Body of pancreas (tissue), 4 donors: ENCODE measurements around the gene IFRD2. TPM values are rescaled to one million over a fixed set of nuclear protein-coding genes. Genes with fewer than 3 reads are reported as not detected.

Source experiments
- ATAC-seq: fragments of 150-250 bp; one replicate; pipeline ENCODE4 v1.9.1; 2016
- DNase-seq, 4 donors: peaks; one replicate each; pipeline ENCODE4 v3.0.0-alpha.2; 2019
- H3K27ac ChIP-seq, 4 donors: fragments of 200-600 bp; sonication (generic); 1 replicate in 3 of 4; 2 replicates in 1 of 4; pipeline versions ENCODE4 v1.5.1 to v1.6.1; 2016 to 2019; ENCODE audit warnings: mild to moderate bottlenecking in 1 of 4, mixed read lengths in 1 of 4, moderate library complexity in 1 of 4
- H3K27me3 ChIP-seq, 2 donors: fragments of 200-600 bp; sonication (generic); one replicate each; pipeline ENCODE4 v1.6.0; 2016; ENCODE audit warnings: mild to moderate bottlenecking in 1 of 2
- H3K36me3 ChIP-seq, 2 donors: fragments of 200-600 bp; sonication (generic); replicated peaks in 1 of 2; 2 replicates each; pipeline ENCODE4 v1.5.1; 2016; ENCODE audit warnings: low read depth in 2 of 2; ENCODE audit not compliant: insufficient read depth in 1 of 2
- H3K4me1 ChIP-seq: fragments of 200-600 bp; sonication (generic); one replicate; pipeline ENCODE4 v1.6.0; 2016
- H3K4me3 ChIP-seq, 2 donors: fragments of 200-600 bp; sonication (generic); 1 replicate in 1 of 2; 2 replicates in 1 of 2; pipeline ENCODE4 v1.5.1; 2016 to 2019
- H3K9me3 ChIP-seq, 3 donors: fragments of 200-600 bp; sonication (generic); 1 replicate in 2 of 3; 2 replicates in 1 of 3; pipeline ENCODE4 v1.5.1; 2016
- CTCF ChIP-seq, 7 experiments: fragments of 450-650 bp in 4 of 7; fragments of 200-600 bp in 3 of 7; sonication (generic) in 3 of 7; IDR thresholded peaks; one replicate each; pipeline ENCODE4 v1.5.1; 2016 to 2019; ENCODE audit warnings: antibody characterized with exemption in 7 of 7
- POLR2A ChIP-seq, 3 donors: fragments of 450-650 bp; IDR thresholded peaks; one replicate each; pipeline ENCODE4 v1.6.1; 2016; ENCODE audit warnings: antibody characterized with exemption in 3 of 3, mild to moderate bottlenecking in 2 of 3
- WGBS, 2 donors: methylation state at CpG; one replicate each; pipeline ENCODE4 v1.1.5; 2017; 5-methylcytosine and 5-hydroxymethylcytosine counted together
- intact Hi-C: fragments of 100-400 bp; cut with DNase I; formaldehyde crosslinking; loops from one replicate; pipeline ENCODE4 v1.15.1; 2023
- total RNA-seq, 2 donors: library from RNA; depleted of rRNA; stranded (reverse); fragments of >200 nt; gene quantifications; one replicate each; pipeline ENCODE4 v1.1.0, GENCODE V29; 2016

IFRD2 gene
- total RNA-seq, 2 donors from 2014 or later, result 75.8 to 103 TPM

DNA sequence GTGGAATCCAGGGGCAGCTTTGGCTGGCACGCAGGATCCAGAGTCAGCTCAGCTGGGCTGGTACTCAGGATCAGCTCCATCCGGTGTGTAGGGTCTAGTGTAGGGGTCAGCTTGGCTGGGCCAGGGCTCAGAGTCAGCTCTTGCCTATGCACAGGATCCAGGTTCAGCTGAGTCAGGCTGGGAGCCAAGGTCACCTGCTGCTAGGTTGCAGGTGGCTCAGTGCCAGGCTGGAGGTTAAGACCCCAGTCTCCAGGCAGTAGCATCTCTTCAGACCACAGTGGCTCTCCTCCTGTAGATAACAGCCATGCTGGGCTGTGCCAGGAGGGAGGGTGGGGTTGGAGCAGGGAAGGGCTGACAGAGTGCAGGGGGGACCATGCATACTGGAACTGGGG, 5.2 kb upstream of the IFRD2 start:
- intact Hi-C loops, result no loop called here
- Histone ChIP-seq H3K27ac (peak overlapping the region in 1 of 4 donors; percentile 91), H3K27me3 (no peaks in the 10 kb centered on the region), H3K4me1 (peaks cover 56% of the 10 kb centered on the region), H3K9me3 (no peaks in the 10 kb centered on the region), H3K4me3 (no peak overlapping the region), H3K36me3 (no peaks in the 10 kb centered on the region)
- TF ChIP-seq POLR2A (IDR thresholded peaks at IDR 0.05), result no peak
- TF ChIP-seq CTCF (IDR thresholded peaks at IDR 0.05), result no peak
- WGBS, 2 donors, result 71% methylated on average over 2 of the region's 2 CpGs; no CpG with 5 or more reads in 1 of the 2 donors
- DNase-seq, result peak in 2 of 4 donors; percentile 12 to 45
- no peak for ATAC-seq

DNA sequence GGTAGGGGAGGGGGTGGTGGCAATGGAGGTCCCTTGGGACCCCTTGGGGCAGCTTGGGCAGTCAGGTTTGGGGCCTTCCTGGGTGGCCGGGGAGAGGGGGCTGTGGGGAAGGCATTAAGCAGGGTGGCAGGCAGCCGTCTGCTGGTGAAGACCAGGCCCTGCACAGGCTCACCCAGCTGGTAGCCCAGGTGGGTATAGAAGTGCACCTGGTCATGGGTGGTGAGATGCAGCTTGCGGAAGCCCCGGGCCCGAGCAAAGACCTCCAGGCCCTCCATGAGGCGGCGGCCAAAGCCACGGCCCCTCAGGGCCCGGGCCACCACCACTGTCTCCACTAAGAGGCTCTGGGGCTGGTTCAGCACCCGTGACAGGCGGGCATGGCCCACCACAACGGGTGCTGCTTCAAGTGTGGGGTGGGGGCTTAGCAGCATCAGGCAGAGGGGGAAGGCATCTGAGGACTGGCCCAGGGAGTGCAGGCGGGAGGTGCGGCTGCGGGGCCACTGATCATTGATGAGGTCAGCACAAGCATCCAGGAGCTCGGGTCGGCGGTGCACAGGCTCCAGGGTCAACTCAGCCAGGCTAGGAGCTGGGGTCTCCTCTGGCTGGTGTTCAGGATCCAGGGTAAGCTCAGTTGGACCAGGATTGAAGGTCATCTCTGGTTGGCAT, 4.6 kb upstream of the IFRD2 start:
- 90 to 95% methylated on average over 11 of the region's 18 CpGs for WGBS, 2 donors
- intact Hi-C loops, result no loop called here
- Histone ChIP-seq H3K27ac (no peak overlapping the region), H3K36me3 (no peaks in the 10 kb centered on the region), H3K27me3 (no peaks in the 10 kb centered on the region), H3K4me1 (peaks cover 51% of the 10 kb centered on the region), H3K4me3 (no peak overlapping the region), H3K9me3 (no peaks in the 10 kb centered on the region)
- DNase-seq (peak in 1 of 4 donors; percentile 4), ATAC-seq (no peak)
- no peak for TF ChIP-seq POLR2A (IDR thresholded peaks at IDR 0.05)
- TF ChIP-seq CTCF (IDR thresholded peaks at IDR 0.05), result no peak

DNA sequence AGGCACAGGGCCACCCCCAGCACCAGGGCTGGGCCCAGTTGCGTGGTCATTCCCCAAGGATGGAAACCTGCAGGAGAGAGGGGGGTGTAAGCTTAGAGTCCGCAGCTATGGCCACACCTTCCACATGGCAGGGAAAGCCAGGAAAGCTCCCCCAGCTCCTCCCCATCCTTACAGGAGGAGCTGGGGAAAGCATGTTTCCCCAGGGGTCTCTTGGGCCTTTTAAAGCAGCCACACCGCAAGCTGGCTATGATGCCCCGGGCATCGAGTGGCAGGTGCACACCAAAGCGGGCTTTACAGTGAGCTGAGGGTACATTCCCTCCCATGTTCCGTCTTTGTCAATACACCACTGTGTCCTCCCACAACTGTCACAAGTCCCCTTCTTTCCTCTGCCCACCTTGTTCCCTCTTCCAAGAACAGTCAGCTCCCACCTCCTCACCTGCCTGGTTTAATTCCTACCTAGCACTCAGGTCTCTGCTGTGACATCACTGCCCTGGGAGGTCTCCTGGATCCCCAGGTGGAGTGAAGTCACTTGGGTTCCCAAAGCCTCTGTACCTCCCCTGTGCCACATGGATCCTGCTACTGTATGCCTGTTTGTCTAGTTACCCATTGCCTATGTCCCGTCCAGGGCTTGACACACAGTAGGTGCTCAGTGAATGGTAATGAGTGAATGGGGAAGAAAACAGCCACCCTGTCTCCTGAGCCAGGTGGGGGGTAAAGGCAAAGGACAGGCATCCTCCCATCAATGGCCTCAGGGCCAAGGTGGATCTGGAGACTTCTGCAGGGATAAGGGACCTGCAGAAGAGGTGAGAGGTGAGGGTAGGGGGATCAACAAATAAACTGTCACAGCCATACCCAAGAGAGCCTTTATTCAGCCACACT, 3.6 kb upstream of the IFRD2 start:
- Histone ChIP-seq H3K4me1 (peaks cover 53% of the 10 kb centered on the region), H3K27ac (no peak overlapping the region), H3K36me3 (no peaks in the 10 kb centered on the region), H3K27me3 (no peaks in the 10 kb centered on the region), H3K4me3 (no peak overlapping the region), H3K9me3 (no peaks in the 10 kb centered on the region)
- WGBS, 2 donors, result 90 to 91% methylated on average over 6 to 8 of the region's 8 CpGs
- TF ChIP-seq POLR2A (IDR thresholded peaks at IDR 0.05) (no peak), CTCF (IDR thresholded peaks at IDR 0.05) (no peak)
- DNase-seq (no peak), ATAC-seq (no peak)
- intact Hi-C loops, result no loop called here

GRCh38 chr3:50294492-50295403, 2.5 kb upstream of the IFRD2 start:
- DNase-seq (no peak), ATAC-seq (no peak)
- no peak overlapping the region for H3K4me3 ChIP-seq
- 91% methylated on average over 10 to 22 of the region's 22 CpGs for WGBS, 2 donors
- H3K36me3 ChIP-seq, result peaks cover 0 to 4% of the 10 kb centered on the region in 2 donors
- TF ChIP-seq CTCF (IDR thresholded peaks at IDR 0.05), result no peak
- TF ChIP-seq POLR2A (IDR thresholded peaks at IDR 0.05), result peak in 1 of 3 donors; percentile 12
- H3K27me3 ChIP-seq, result no peaks in the 10 kb centered on the region
- H3K27ac ChIP-seq, result no peak overlapping the region
- no peaks in the 10 kb centered on the region for H3K9me3 ChIP-seq
- intact Hi-C loops, result no loop called here
- peaks cover 48% of the 10 kb centered on the region for H3K4me1 ChIP-seq
